Keratinocyte (primary cell): Measurements from ENCODE around the gene SFMBT2. TPM values are rescaled to one million over a fixed set of nuclear protein-coding genes. Genes with fewer than 3 reads are reported as not detected.

ENCODE experiments used
- DNase-seq: peaks from one replicate; pipeline ENCODE4 v3.0.0-alpha.2; 2011; ENCODE audit warnings: low read depth, missing footprints, low spot score
- FAIRE-seq: peaks from 2 replicates; lab custom pipeline; 2011; peaks lifted over from hg19 to GRCh38; lab: Jason Lieb, UNC
- H2AFZ ChIP-seq: 2 replicates; pipeline ENCODE4 v1.6.0; 2012; ENCODE audit warnings: low read length, control low read depth, inconsistent platforms; ENCODE audit not compliant: control insufficient read depth
- H3K27ac ChIP-seq: 2 replicates; pipeline ENCODE4 v1.5.1; 2011; ENCODE audit warnings: low read length; ENCODE audit not compliant: control insufficient read depth, insufficient read depth
- H3K27me3 ChIP-seq: 3 replicates; pipeline ENCODE4 v1.6.0; 2011; ENCODE audit warnings: low read length; ENCODE audit not compliant: control insufficient read depth, insufficient read depth; ENCODE audit errors: extremely low read depth
- H3K36me3 ChIP-seq, 2 experiments: 2 replicates in 1 of 2; 3 replicates in 1 of 2; pipeline ENCODE4 v1.5.1; 2011; ENCODE audit warnings: low read length in 2 of 2, mild to moderate bottlenecking in 1 of 2; ENCODE audit not compliant: control insufficient read depth in 2 of 2, insufficient read depth in 2 of 2; ENCODE audit errors: extremely low read depth in 1 of 2
- H3K4me1 ChIP-seq: 3 replicates; pipeline ENCODE4 v1.5.1; 2011; ENCODE audit warnings: low read length; ENCODE audit not compliant: control insufficient read depth, insufficient read depth; ENCODE audit errors: extremely low read depth
- H3K4me2 ChIP-seq: 3 replicates; pipeline ENCODE4 v1.6.0; 2011; ENCODE audit warnings: low read depth, low read length; ENCODE audit not compliant: control insufficient read depth, insufficient read depth; ENCODE audit errors: extremely low read depth
- H3K4me3 ChIP-seq, 3 experiments: fragments of 200-600 bp in 1 of 3; sonication (generic) in 1 of 3; 2 replicates in 2 of 3; 3 replicates in 1 of 3; pipeline ENCODE4 v1.5.1; 2011 to 2016; ENCODE audit warnings: low read length in 3 of 3, mild to moderate bottlenecking in 3 of 3, control low read depth in 2 of 3, inconsistent platforms in 1 of 3, low read depth in 1 of 3, mixed read lengths in 1 of 3, mixed run types in 1 of 3, moderate library complexity in 1 of 3; ENCODE audit not compliant: control insufficient read depth in 2 of 3, insufficient read depth in 2 of 3; ENCODE audit errors: extremely low read depth in 1 of 3
- H3K79me2 ChIP-seq: 2 replicates; pipeline ENCODE4 v1.6.0; 2012; ENCODE audit warnings: low read length; ENCODE audit not compliant: control insufficient read depth, insufficient read depth
- H3K9ac ChIP-seq: 3 replicates; pipeline ENCODE4 v1.6.0; 2011; ENCODE audit warnings: low read length; ENCODE audit not compliant: control insufficient read depth, insufficient read depth; ENCODE audit errors: extremely low read depth
- H3K9me1 ChIP-seq: 3 replicates; pipeline ENCODE4 v1.6.0; 2011; ENCODE audit warnings: low read length; ENCODE audit not compliant: control insufficient read depth, insufficient read depth; ENCODE audit errors: extremely low read depth
- H3K9me3 ChIP-seq: 2 replicates; pipeline ENCODE4 v1.5.1; 2012; ENCODE audit warnings: low read depth, low read length; ENCODE audit not compliant: control insufficient read depth
- H4K20me1 ChIP-seq: 3 replicates; pipeline ENCODE4 v1.6.0; 2011; ENCODE audit warnings: low read length; ENCODE audit not compliant: control insufficient read depth, insufficient read depth; ENCODE audit errors: extremely low read depth
- CTCF ChIP-seq, 3 experiments: IDR thresholded peaks in 1 of 3; conservative IDR thresholded peaks in 1 of 3; optimal IDR thresholded peaks in 1 of 3; 2 replicates in 2 of 3; 3 replicates in 1 of 3; pipeline versions ENCODE3 to v1.5.1; 2011; ENCODE audit warnings: low read length in 3 of 3, mild to moderate bottlenecking in 3 of 3, moderate library complexity in 2 of 3, control low read depth in 1 of 3, inconsistent platforms in 1 of 3; ENCODE audit not compliant: insufficient read depth in 2 of 3; ENCODE audit errors: extremely low read depth in 1 of 3
- EZH2 ChIP-seq: IDR thresholded peaks from one replicate; pipeline ENCODE4 v1.6.1; 2012; ENCODE audit warnings: inconsistent platforms, mild to moderate bottlenecking, low read length, moderate library complexity
- dilution Hi-C: fragments of 300-500 bp; cut with MboI; formaldehyde crosslinking; loops from one replicate; pipeline ENCODE4 v1.7.0; 2020; ENCODE audit warnings: low sequenced_read_pairs; ENCODE audit not compliant: extremely low pct_ligation_motif_present
- polyA plus RNA-seq, 5 experiments: library from polyadenylated mRNA; depleted of rRNA in 3 of 5; stranded (reverse) in 3 of 5; stranded (forward) in 1 of 5; unstranded in 1 of 5; fragments of >200 nt; gene quantifications; 1 replicate in 1 of 5; 2 replicates in 3 of 5; 3 replicates in 1 of 5; pipeline versions ENCODE4 v1.2.1 to v1.2.3, GENCODE V29; 2011 to 2012; ENCODE audit warnings: missing spikeins in 2 of 5, low read depth in 1 of 5, low replicate concordance in 1 of 5

The SFMBT2 gene
- polyA plus RNA-seq, 1 donor (not counting 4 experiments of a cell fraction or from before 2014, with no cell fraction given), result 0.71 TPM

GRCh38 chr10:7339510-7339909 lies 71.3 kb downstream of the SFMBT2 start:
- no peak for FAIRE-seq
- H3K27ac ChIP-seq, result no peak overlapping the region

GRCh38 chr10:7338469-7338868 lies 72.4 kb downstream of the SFMBT2 start:
- TF ChIP-seq EZH2 (no peak), CTCF (optimal IDR thresholded peaks at IDR 0.05 in 1 of 3, IDR thresholded peaks at IDR 0.05 in 1 of 3, conservative IDR thresholded peaks at IDR 0.05 in 1 of 3; ENCODE audit: extremely low read depth in 1 of 3, insufficient read depth in 2 of 3, low read length in 3 of 3) (no peak)
- Histone ChIP-seq H3K79me2 (no peaks in the 10 kb centered on the region), H3K9me3 (no peaks in the 10 kb centered on the region), H3K9me1 (no peaks in the 10 kb centered on the region), H3K4me3 (no peak overlapping the region), H3K4me2 (no peak overlapping the region), H3K27me3 (no peaks in the 10 kb centered on the region), H3K27ac (no peak overlapping the region), H4K20me1 (no peaks in the 10 kb centered on the region), H3K36me3 (no peaks in the 10 kb centered on the region), H3K4me1 (no peaks in the 10 kb centered on the region), H2AFZ (no peak overlapping the region), H3K9ac (no peak overlapping the region)
- dilution Hi-C loops, result no loop called here
- FAIRE-seq (no peak), DNase-seq (no peak)

More at GRCh38 chr10:7339510-7339909, 71.3 kb downstream of the SFMBT2 start:
- Histone ChIP-seq H3K9me3 (no peaks in the 10 kb centered on the region), H3K36me3 (no peaks in the 10 kb centered on the region), H2AFZ (no peak overlapping the region), H3K9ac (no peak overlapping the region), H3K4me2 (no peak overlapping the region), H3K4me1 (no peaks in the 10 kb centered on the region), H3K27me3 (no peaks in the 10 kb centered on the region), H3K9me1 (no peaks in the 10 kb centered on the region), H4K20me1 (no peaks in the 10 kb centered on the region), H3K79me2 (no peaks in the 10 kb centered on the region), H3K4me3 (no peak overlapping the region)
- no peak for DNase-seq
- dilution Hi-C loops, result no loop called here
- TF ChIP-seq EZH2 (no peak), CTCF (optimal IDR thresholded peaks at IDR 0.05 in 1 of 3, IDR thresholded peaks at IDR 0.05 in 1 of 3, conservative IDR thresholded peaks at IDR 0.05 in 1 of 3; ENCODE audit: extremely low read depth in 1 of 3, insufficient read depth in 2 of 3, low read length in 3 of 3) (no peak)
